WTC11 (cell line): ENCODE results near the gene TNIP1. TPM values are rescaled to one million over a fixed set of nuclear protein-coding genes. Genes with fewer than 3 reads are reported as not detected.

Experiments
- ATAC-seq: fragments of 200-7000 bp; cut with Tn5 transposase; 2 replicates; pipeline ENCODE4 v1.10.0; 2021; ENCODE audit warnings: mild to moderate bottlenecking, moderate library complexity
- CTCF ChIA-PET: fragments of 300-600 bp; sonication (Branson Sonifier 250); formaldehyde crosslinking; loops from one replicate; lab custom pipeline; 2021; ENCODE audit warnings: antibody characterized with exemption; lab: Charles Lee
- POLR2A ChIA-PET: fragments of 350-600 bp; sonication (Branson Sonifier 250); formaldehyde crosslinking; loops from one replicate; lab custom pipeline; 2021; ENCODE audit warnings: antibody characterized with exemption; lab: Charles Lee
- DNase-seq: peaks from one replicate; pipeline ENCODE4 v3.0.0; 2021; ENCODE audit warnings: low spot score
- H3K27ac Mint-ChIP-seq: 2 replicates; pipeline ENCODE4 v1.8.0; 2021; ENCODE audit warnings: mixed read lengths
- H3K27me3 Mint-ChIP-seq: 2 replicates; pipeline ENCODE4 v1.8.0; 2021; ENCODE audit warnings: low read depth, mild to moderate bottlenecking, moderate library complexity, mixed read lengths
- H3K36me3 Mint-ChIP-seq: 2 replicates; pipeline ENCODE4 v1.8.0; 2021; ENCODE audit warnings: mixed read lengths
- H3K4me1 Mint-ChIP-seq: 2 replicates; pipeline ENCODE4 v1.8.0; 2022; ENCODE audit warnings: mixed read lengths
- H3K4me3 Mint-ChIP-seq: 2 replicates; pipeline ENCODE4 v1.8.0; 2021; ENCODE audit warnings: mild to moderate bottlenecking, moderate library complexity, mixed read lengths
- H3K9me3 Mint-ChIP-seq: 2 replicates; pipeline ENCODE4 v1.8.0; 2021; ENCODE audit warnings: mixed read lengths
- CBFB ChIP-seq: sonication (generic); formaldehyde crosslinking; IDR thresholded peaks from 2 replicates; pipeline ENCODE4 v1.8.1; 2022; ENCODE audit warnings: mild to moderate bottlenecking, low read depth, missing genetic modification reagents
- E2F4 ChIP-seq: sonication (generic); formaldehyde crosslinking; IDR thresholded peaks from 2 replicates; pipeline ENCODE4 v1.8.1; 2022; ENCODE audit warnings: low read depth, mild to moderate bottlenecking, moderate library complexity, missing genetic modification reagents, borderline replicate concordance
- IRF1 ChIP-seq: sonication (generic); formaldehyde crosslinking; IDR thresholded peaks from 2 replicates; pipeline ENCODE4 v1.8.0; 2023; ENCODE audit warnings: missing genetic modification reagents
- IRF2 ChIP-seq: sonication (generic); formaldehyde crosslinking; IDR thresholded peaks from 2 replicates; pipeline ENCODE4 v1.8.0; 2022; ENCODE audit warnings: low read depth, missing genetic modification reagents, borderline replicate concordance
- JUN ChIP-seq: sonication (generic); formaldehyde crosslinking; IDR thresholded peaks from 2 replicates; pipeline ENCODE4 v1.8.0; 2023; ENCODE audit warnings: mild to moderate bottlenecking, missing genetic modification reagents
- NFATC4 ChIP-seq: fragments of 250-450 bp; sonication (Bioruptor Pico); IDR thresholded peaks from 2 replicates; pipeline ENCODE4 v1.9.0; 2021; ENCODE audit warnings: mild to moderate bottlenecking
- PRDM15 ChIP-seq: sonication (generic); formaldehyde crosslinking; IDR thresholded peaks from 2 replicates; pipeline ENCODE4 v1.8.0; 2022; ENCODE audit warnings: missing genetic modification reagents
- SMAD4 ChIP-seq: sonication (generic); formaldehyde crosslinking; IDR thresholded peaks from 2 replicates; pipeline ENCODE4 v1.8.0; 2022; ENCODE audit warnings: mild to moderate bottlenecking, missing genetic modification reagents
- SP1 ChIP-seq: sonication (generic); formaldehyde crosslinking; conservative IDR thresholded peaks from 2 replicates; pipeline ENCODE4 v1.8.1; 2022; ENCODE audit warnings: missing genetic modification reagents
- TCF7 ChIP-seq: sonication (generic); formaldehyde crosslinking; IDR thresholded peaks from 2 replicates; pipeline ENCODE4 v1.8.0; 2022; ENCODE audit warnings: mild to moderate bottlenecking, low read depth, missing genetic modification reagents, moderate library complexity
- TEAD4 ChIP-seq: sonication (generic); formaldehyde crosslinking; IDR thresholded peaks from 2 replicates; pipeline ENCODE4 v1.8.0; 2022; ENCODE audit warnings: mild to moderate bottlenecking, missing genetic modification reagents
- TP53 ChIP-seq: sonication (generic); formaldehyde crosslinking; IDR thresholded peaks from 2 replicates; pipeline ENCODE4 v1.8.1; 2023; ENCODE audit warnings: mild to moderate bottlenecking, missing genetic modification reagents
- ZNF263 ChIP-seq: sonication (generic); formaldehyde crosslinking; IDR thresholded peaks from 2 replicates; pipeline ENCODE4 v1.8.1; 2022; ENCODE audit warnings: low read depth, mild to moderate bottlenecking, moderate library complexity, missing genetic modification reagents
- ZNF512 ChIP-seq: sonication (generic); formaldehyde crosslinking; IDR thresholded peaks from 2 replicates; pipeline ENCODE4 v1.8.1; 2022; ENCODE audit warnings: missing genetic modification reagents, borderline replicate concordance
- total RNA-seq: library from RNA; stranded (reverse); gene quantifications from 3 replicates; pipeline ENCODE4 v1.2.3, GENCODE V29; 2021
- TF ChIP-seq, protein P1 (sequence below): fragments of 200-600 bp; IDR thresholded peaks from 2 replicates; pipeline ENCODE4 v1.8.0; 2022; ENCODE audit warnings: antibody characterized with exemption

The TNIP1 gene
- total RNA-seq, 1 experiment from 2014 or later = 41.1 TPM

- Mint-ChIP-seq H3K27me3 (no peaks in the 10 kb centered on the region), H3K36me3 (peaks cover 45% of the 10 kb centered on the region), H3K4me3 (no peak overlapping the region), H3K9me3 (no peaks in the 10 kb centered on the region), H3K27ac (0 out of 2 replicates have a peak overlapping the region, but pooled peaks have one; percentile 32), H3K4me1 (no peaks in the 10 kb centered on the region)
- POLR2A ChIA-PET = no interaction called here
- ATAC-seq = no peak
- DNase-seq = no peak
- TF ChIP-seq SMAD4 (CRISPR knock-in tag) (no peak), TCF7 (no peak), NFATC4 (no peak)
- CTCF ChIA-PET = interaction anchor here (0.9 to 2.4 kb wide), 5 partner anchors 9 to 264 kb away, joined by 3 to 15 read pairs (median 5); partner anchors contain the start of gene SMIM3
Observed at GRCh38 chr5:151042453-151043093, 38.3 kb downstream of the TNIP1 start.

GRCh38 chr5:151041577-151042268 lies 39.1 kb downstream of the TNIP1 start:
- H3K36me3 Mint-ChIP-seq = peaks cover 44% of the 10 kb centered on the region
- ATAC-seq = no peak
- CTCF ChIA-PET = interaction anchor here (1.3 to 2.4 kb wide), 5 partner anchors 10 to 123 kb away, joined by 3 to 15 read pairs (median 5); no protein-coding TSS in a partner anchor

More at GRCh38 chr5:151041577-151042268, 39.1 kb downstream of the TNIP1 start:
- no peak overlapping the region for H3K27ac Mint-ChIP-seq
- POLR2A ChIA-PET = no interaction called here
- no peak for DNase-seq
- no peaks in the 10 kb centered on the region for H3K27me3 Mint-ChIP-seq
- no peaks in the 10 kb centered on the region for H3K9me3 Mint-ChIP-seq
- TF ChIP-seq IRF2 (CRISPR knock-in tag) = no peak
- no peak for TF ChIP-seq TP53
- no peak for TF ChIP-seq ZNF263 (CRISPR knock-in tag)
- TF ChIP-seq ZNF512 (CRISPR knock-in tag) = no peak
- no peak for TF ChIP-seq TEAD4 (CRISPR knock-in tag)
- TF ChIP-seq CBFB (CRISPR knock-in tag) = no peak
- TF ChIP-seq, protein P1, sequence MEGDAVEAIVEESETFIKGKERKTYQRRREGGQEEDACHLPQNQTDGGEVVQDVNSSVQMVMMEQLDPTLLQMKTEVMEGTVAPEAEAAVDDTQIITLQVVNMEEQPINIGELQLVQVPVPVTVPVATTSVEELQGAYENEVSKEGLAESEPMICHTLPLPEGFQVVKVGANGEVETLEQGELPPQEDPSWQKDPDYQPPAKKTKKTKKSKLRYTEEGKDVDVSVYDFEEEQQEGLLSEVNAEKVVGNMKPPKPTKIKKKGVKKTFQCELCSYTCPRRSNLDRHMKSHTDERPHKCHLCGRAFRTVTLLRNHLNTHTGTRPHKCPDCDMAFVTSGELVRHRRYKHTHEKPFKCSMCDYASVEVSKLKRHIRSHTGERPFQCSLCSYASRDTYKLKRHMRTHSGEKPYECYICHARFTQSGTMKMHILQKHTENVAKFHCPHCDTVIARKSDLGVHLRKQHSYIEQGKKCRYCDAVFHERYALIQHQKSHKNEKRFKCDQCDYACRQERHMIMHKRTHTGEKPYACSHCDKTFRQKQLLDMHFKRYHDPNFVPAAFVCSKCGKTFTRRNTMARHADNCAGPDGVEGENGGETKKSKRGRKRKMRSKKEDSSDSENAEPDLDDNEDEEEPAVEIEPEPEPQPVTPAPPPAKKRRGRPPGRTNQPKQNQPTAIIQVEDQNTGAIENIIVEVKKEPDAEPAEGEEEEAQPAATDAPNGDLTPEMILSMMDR = no peak
- TF ChIP-seq JUN (CRISPR knock-in tag) = no peak
- TF ChIP-seq PRDM15 (CRISPR knock-in tag) = no peak
- no peak for TF ChIP-seq E2F4 (CRISPR knock-in tag)
- no peak for TF ChIP-seq SP1 (CRISPR knock-in tag)
- TF ChIP-seq IRF1 (CRISPR knock-in tag) = no peak
- peaks cover 4% of the 10 kb centered on the region; the same call in 1 of the 2 replicates for H3K4me1 Mint-ChIP-seq
- H3K4me3 Mint-ChIP-seq = no peak overlapping the region
